HEK293 (cell line): ENCODE measurements around the gene MFAP3.
A peak's percentile ranks its signal among the peaks of the same experiment; 100 is the strongest.

ENCODE experiments used
- CTCF ChIA-PET: fragments of 350-600 bp; formaldehyde crosslinking; extraction: SDS; loops from one replicate; lab custom pipeline; 2021; ENCODE audit warnings: antibody characterized with exemption; lab: Yijun Ruan, JAX
- POLR2A ChIA-PET: fragments of 300-600 bp; formaldehyde crosslinking; extraction: SDS; loops from one replicate; lab custom pipeline; 2020; ENCODE audit warnings: antibody characterized with exemption, inconsistent platforms; lab: Yijun Ruan, JAX
- H3K27ac ChIP-seq: fragments of 200-500 bp; sonication (Bioruptor generic); 2 replicates; pipeline ENCODE4 v1.5.1; 2014; ENCODE audit warnings: low read depth, low read length, control low read depth, inconsistent platforms; ENCODE audit errors: extremely low read depth
- H3K36me3 ChIP-seq, 2 experiments: fragments of 200-500 bp in 1 of 2; sonication (Bioruptor generic) in 1 of 2; 1 replicate in 1 of 2; 2 replicates in 1 of 2; pipeline ENCODE4 v1.5.1; 2014 to 2017; ENCODE audit warnings: inconsistent platforms in 2 of 2, low read length in 2 of 2; ENCODE audit not compliant: control insufficient read depth in 2 of 2, insufficient read depth in 1 of 2
- H3K4me1 ChIP-seq: fragments of 200-500 bp; sonication (Bioruptor generic); 2 replicates; pipeline ENCODE4 v1.5.1; 2014; ENCODE audit warnings: mild to moderate bottlenecking, low read length, inconsistent platforms; ENCODE audit not compliant: control insufficient read depth, insufficient read depth
- H3K4me3 ChIP-seq: 2 replicates; pipeline ENCODE4 v1.5.1; 2011; ENCODE audit warnings: low read depth, mild to moderate bottlenecking, control low read depth, low read length, moderate library complexity
- H3K9me3 ChIP-seq: fragments of 200-500 bp; sonication (Bioruptor generic); 2 replicates; pipeline ENCODE4 v1.5.1; 2014; ENCODE audit warnings: low read depth, low read length, inconsistent platforms; ENCODE audit not compliant: control insufficient read depth, insufficient read depth
- BCL6B ChIP-seq: fragments of 450-650 bp; formaldehyde crosslinking; IDR thresholded peaks from 2 replicates; pipeline ENCODE4 v1.5.1; 2017; ENCODE audit warnings: missing biosample characterization, missing genetic modification characterization
- GLIS2 ChIP-seq: fragments of 450-650 bp; formaldehyde crosslinking; IDR thresholded peaks from 2 replicates; pipeline ENCODE4 v1.5.1; 2016; ENCODE audit warnings: missing biosample characterization, missing genetic modification characterization
- HIC1 ChIP-seq: fragments of 450-650 bp; formaldehyde crosslinking; IDR thresholded peaks from 2 replicates; pipeline ENCODE4 v1.5.1; 2016; ENCODE audit warnings: missing biosample characterization, missing genetic modification characterization
- INSM2 ChIP-seq: fragments of 450-650 bp; formaldehyde crosslinking; IDR thresholded peaks from 2 replicates; pipeline ENCODE4 v1.5.1; 2016; ENCODE audit warnings: missing biosample characterization, missing genetic modification characterization
- MZF1 ChIP-seq: fragments of 450-650 bp; formaldehyde crosslinking; IDR thresholded peaks from 2 replicates; pipeline ENCODE4 v1.5.1; 2017; ENCODE audit warnings: missing biosample characterization, missing genetic modification characterization, borderline replicate concordance
- PRDM10 ChIP-seq: fragments of 450-650 bp; formaldehyde crosslinking; IDR thresholded peaks from 2 replicates; pipeline ENCODE4 v1.5.1; 2016; ENCODE audit warnings: missing biosample characterization, missing genetic modification characterization
- TRIM28 ChIP-seq: IDR thresholded peaks from 2 replicates; pipeline ENCODE4 v1.6.1; 2011; ENCODE audit warnings: low read length, control low read depth, borderline replicate concordance
- ZBTB11 ChIP-seq: fragments of 450-650 bp; formaldehyde crosslinking; conservative IDR thresholded peaks from 2 replicates; pipeline ENCODE4 v1.5.1; 2016; ENCODE audit warnings: low read depth, missing biosample characterization, missing genetic modification characterization
- ZFP69B ChIP-seq: fragments of 450-650 bp; formaldehyde crosslinking; IDR thresholded peaks from 2 replicates; pipeline ENCODE4 v1.5.1; 2016; ENCODE audit warnings: missing biosample characterization, missing genetic modification characterization
- ZNF121 ChIP-seq: fragments of 450-650 bp; formaldehyde crosslinking; IDR thresholded peaks from 2 replicates; pipeline ENCODE4 v1.5.1; 2016; ENCODE audit warnings: missing biosample characterization, missing genetic modification characterization
- ZNF157 ChIP-seq: fragments of 450-650 bp; formaldehyde crosslinking; IDR thresholded peaks from 2 replicates; pipeline ENCODE4 v1.5.1; 2016; ENCODE audit warnings: missing biosample characterization, missing genetic modification characterization
- ZNF175 ChIP-seq: fragments of 450-650 bp; formaldehyde crosslinking; IDR thresholded peaks from 2 replicates; pipeline ENCODE4 v1.5.1; 2016; ENCODE audit warnings: missing biosample characterization, missing genetic modification characterization
- ZNF239 ChIP-seq: fragments of 450-650 bp; formaldehyde crosslinking; IDR thresholded peaks from 2 replicates; pipeline ENCODE4 v1.5.1; 2016; ENCODE audit warnings: missing biosample characterization, missing genetic modification characterization
- ZNF292 ChIP-seq: fragments of 450-650 bp; formaldehyde crosslinking; IDR thresholded peaks from 2 replicates; pipeline ENCODE4 v1.5.1; 2016; ENCODE audit warnings: low read depth, missing biosample characterization, missing genetic modification characterization, borderline replicate concordance
- ZNF335 ChIP-seq: fragments of 450-650 bp; formaldehyde crosslinking; conservative IDR thresholded peaks from 2 replicates; pipeline ENCODE4 v1.5.1; 2016; ENCODE audit warnings: missing biosample characterization, missing genetic modification characterization
- ZNF391 ChIP-seq: fragments of 450-650 bp; formaldehyde crosslinking; IDR thresholded peaks from 2 replicates; pipeline ENCODE4 v1.5.1; 2016; ENCODE audit warnings: low read depth, missing biosample characterization, missing genetic modification characterization, borderline replicate concordance
- ZNF664 ChIP-seq: fragments of 450-650 bp; formaldehyde crosslinking; IDR thresholded peaks from 2 replicates; pipeline ENCODE4 v1.5.1; 2016; ENCODE audit warnings: missing biosample characterization, missing genetic modification characterization
- ZNF707 ChIP-seq: fragments of 450-650 bp; formaldehyde crosslinking; IDR thresholded peaks from 2 replicates; pipeline ENCODE4 v1.5.1; 2016; ENCODE audit warnings: missing biosample characterization, missing genetic modification characterization
- ZNF76 ChIP-seq: fragments of 450-650 bp; formaldehyde crosslinking; IDR thresholded peaks from 2 replicates; pipeline ENCODE4; 2016; ENCODE audit warnings: low read depth, missing biosample characterization, missing genetic modification characterization, borderline replicate concordance
- ZNF843 ChIP-seq: fragments of 450-650 bp; formaldehyde crosslinking; IDR thresholded peaks from 2 replicates; pipeline ENCODE4 v1.5.1; 2016; ENCODE audit warnings: missing biosample characterization, missing genetic modification characterization
- ZSCAN5A ChIP-seq: fragments of 450-650 bp; formaldehyde crosslinking; IDR thresholded peaks from 2 replicates; pipeline ENCODE4 v1.5.1; 2016; ENCODE audit warnings: missing biosample characterization, missing genetic modification characterization
- ZXDB ChIP-seq: fragments of 450-650 bp; formaldehyde crosslinking; IDR thresholded peaks from 2 replicates; pipeline ENCODE4 v1.5.1; 2016; ENCODE audit warnings: missing biosample characterization, missing genetic modification characterization

MFAP3 gene

GRCh38 chr5:154038707-154039457 is at the start of gene MFAP3, which contains the start of gene FAM114A2:
MFAP3 (plus strand) TSS chr5:154038967; CDS start chr5:154049723, 10,756 bp downstream.
FAM114A2 (minus strand) TSS chr5:154038910; CDS start chr5:154034953, 3,957 bp downstream.
- Histone ChIP-seq H3K9me3 (no peaks in the 10 kb centered on the region), H3K4me1 (peaks cover 7% of the 10 kb centered on the region), H3K36me3 (peaks cover 0 to 9% of the 10 kb centered on the region in 2 experiments; a peak in 1 of 3 replicates), H3K4me3 (peak within 1 kb of the TSS; percentile 55), H3K27ac (peak within 1 kb of the TSS; percentile 65)
- CTCF ChIA-PET: interaction anchor here (0.6 to 1.2 kb wide), 3 partner anchors 10 to 49 kb away, joined by 3 read pairs; no protein-coding TSS in a partner anchor
- POLR2A ChIA-PET: interaction anchor here (0.7 to 1.7 kb wide), 14 partner anchors 9 to 949 kb away, joined by 3 to 16 read pairs (median 4); partner anchors contain the start of gene GALNT10
- TF ChIP-seq ZNF707 (tag by site-specific recombination) (no peak), MZF1 (tag by site-specific recombination) (no peak), ZNF664 (tag by site-specific recombination) (no peak), ZNF157 (tag by site-specific recombination) (no peak), ZNF121 (tag by site-specific recombination) (no peak), ZFP69B (tag by site-specific recombination) (no peak; the same call in 1 of the 2 replicates), ZNF843 (tag by site-specific recombination) (peak; percentile 61), ZBTB11 (tag by site-specific recombination) (peak; percentile 98), INSM2 (tag by site-specific recombination) (0 out of 2 replicates have a peak, but pooled peaks have one; percentile 29), ZNF335 (tag by site-specific recombination) (peak; percentile 98), ZNF391 (tag by site-specific recombination) (peak; percentile 62; the same call in 1 of the 2 replicates), HIC1 (tag by site-specific recombination) (no peak), ZNF175 (tag by site-specific recombination) (no peak), TRIM28 (peak; percentile 85; the same call in 1 of the 2 replicates), PRDM10 (tag by site-specific recombination) (peak; percentile 95), ZNF239 (no peak), ZNF292 (tag by site-specific recombination) (no peak), ZNF76 (tag by site-specific recombination) (no peak; the same call in 1 of the 2 replicates), ZXDB (tag by site-specific recombination) (peak; percentile 85), BCL6B (tag by site-specific recombination) (no peak), GLIS2 (peak; percentile 27; the same call in 1 of the 2 replicates), ZSCAN5A (tag by site-specific recombination) (peak; percentile 15; the same call in 1 of the 2 replicates)
